ENCODE results near the gene PIBF1. TPM values are rescaled to one million over a fixed set of nuclear protein-coding genes. Genes with fewer than 3 reads are reported as not detected.

The PIBF1 gene
- total and polyA plus RNA-seq, 12 donors = 3.9 to 24.7 (median 16.5) TPM

- Histone ChIP-seq H3K9me3 (replicated peaks in 1 of 3) (no peaks in the 10 kb centered on the region), H3K4me3 (no peak overlapping the region), H3K27ac (no peak overlapping the region), H3K4me1 (replicated peaks in 1 of 2) (no peaks in the 10 kb centered on the region), H3K36me3 (replicated peaks in 1 of 2) (no peaks in the 10 kb centered on the region), H3K27me3 (no peaks in the 10 kb centered on the region)
- intact Hi-C loops (cut with DNase I) = no loop called here
- no peak for TF ChIP-seq CTCF (IDR thresholded peaks at IDR 0.05)
- 95 to 98% (median 97%) methylated on average over 2 of the region's 2 CpGs for WGBS, 4 donors
- no peak for DNase-seq
These were observed 188.5 kb downstream of the PIBF1 start for GRCh38 chr13:72970301-72970880.

GRCh38 chr13:72970956-72971355, 189.0 kb downstream of the PIBF1 start:
- H3K9me3 ChIP-seq (replicated peaks in 1 of 3) = no peaks in the 10 kb centered on the region
- 95 to 97% (median 96%) methylated on average over 5 of the region's 5 CpGs for WGBS, 4 donors
- H3K4me1 ChIP-seq (replicated peaks in 1 of 2) = no peaks in the 10 kb centered on the region
- no peak for TF ChIP-seq POLR2A (IDR thresholded peaks at IDR 0.05)
- no peak for TF ChIP-seq CTCF (IDR thresholded peaks at IDR 0.05)
- intact Hi-C loops (cut with DNase I) = no loop called here
- H3K27me3 ChIP-seq = no peaks in the 10 kb centered on the region
- H3K36me3 ChIP-seq (replicated peaks in 1 of 2) = no peaks in the 10 kb centered on the region
- H3K27ac ChIP-seq = no peak overlapping the region
- no peak for DNase-seq
- no peak overlapping the region for H3K4me3 ChIP-seq

- no peak for DNase-seq
- no peaks in the 10 kb centered on the region for H3K36me3 ChIP-seq (replicated peaks in 1 of 2)
- TF ChIP-seq CTCF (IDR thresholded peaks at IDR 0.05) = no peak
- TF ChIP-seq POLR2A (IDR thresholded peaks at IDR 0.05) = no peak
- H3K27me3 ChIP-seq = no peaks in the 10 kb centered on the region
- no peak overlapping the region for H3K4me3 ChIP-seq
- no peaks in the 10 kb centered on the region for H3K4me1 ChIP-seq (replicated peaks in 1 of 2)
- intact Hi-C loops (cut with DNase I) = no loop called here
- no peaks in the 10 kb centered on the region for H3K9me3 ChIP-seq (replicated peaks in 1 of 3)
- 96 to 100% (median 98%) methylated on average over 1 of the region's 1 CpG for WGBS, 4 donors
- H3K27ac ChIP-seq = no peak overlapping the region
These were observed 191.3 kb downstream of the PIBF1 start for GRCh38 chr13:72973234-72973633.

- intact Hi-C loops (cut with DNase I) = no loop called here
These were observed 201.3 kb downstream of the PIBF1 start for GRCh38 chr13:72983085-72983768.

More at GRCh38 chr13:72983085-72983768, 201.3 kb downstream of the PIBF1 start:
- Histone ChIP-seq H3K27me3 (no peaks in the 10 kb centered on the region), H3K4me3 (no peak overlapping the region), H3K9me3 (replicated peaks in 1 of 3) (no peaks in the 10 kb centered on the region), H3K4me1 (replicated peaks in 1 of 2) (no peaks in the 10 kb centered on the region), H3K27ac (peak overlapping the region in 2 of 5 donors; percentile 22 to 31), H3K36me3 (replicated peaks in 1 of 2) (no peaks in the 10 kb centered on the region)
- 66 to 78% (median 69%) methylated on average over 5 of the region's 5 CpGs for WGBS, 4 donors
- no peak for TF ChIP-seq CTCF (IDR thresholded peaks at IDR 0.05)
- DNase-seq = peak in 6 of 7 donors; percentile 47 to 68 (median 59)

Data from adrenal gland (tissue), 12 donors.